Immature natural killer cell (primary cell): ENCODE results near the gene ADAMTS19. TPM values are rescaled to one million over a fixed set of nuclear protein-coding genes. Genes with fewer than 3 reads are reported as not detected.

ENCODE experiments used
- DNase-seq, 3 donors: peaks; one replicate each; pipeline ENCODE4 v3.0.0; 2022; ENCODE audit warnings: mixed read lengths in 1 of 3
- H3K27ac Mint-ChIP-seq, 6 donors: one replicate each; pipeline ENCODE4 v1.8.0; 2020; ENCODE audit warnings: mixed read lengths in 6 of 6, mild to moderate bottlenecking in 5 of 6, inconsistent platforms in 4 of 6, moderate library complexity in 3 of 6
- H3K27me3 Mint-ChIP-seq, 3 donors: one replicate each; pipeline ENCODE4 v1.8.0; 2020 to 2021; ENCODE audit warnings: low read depth in 3 of 3, mild to moderate bottlenecking in 3 of 3, mixed read lengths in 3 of 3, moderate library complexity in 3 of 3, inconsistent platforms in 1 of 3
- H3K36me3 Mint-ChIP-seq, 3 donors: one replicate each; pipeline ENCODE4 v1.8.0; 2020; ENCODE audit warnings: mixed read lengths in 3 of 3, inconsistent platforms in 2 of 3, mild to moderate bottlenecking in 2 of 3
- H3K4me1 Mint-ChIP-seq, 2 donors: one replicate each; pipeline ENCODE4 v1.8.0; 2020; ENCODE audit warnings: inconsistent platforms in 2 of 2, mild to moderate bottlenecking in 2 of 2, mixed read lengths in 2 of 2, moderate library complexity in 1 of 2
- H3K4me3 Mint-ChIP-seq, 5 donors: one replicate each; pipeline ENCODE4 v1.8.0; 2020; ENCODE audit warnings: mild to moderate bottlenecking in 5 of 5, mixed read lengths in 5 of 5, inconsistent platforms in 3 of 5, moderate library complexity in 3 of 5
- H3K9me3 Mint-ChIP-seq, 6 donors: one replicate each; pipeline ENCODE4 v1.8.0; 2020; ENCODE audit warnings: mild to moderate bottlenecking in 6 of 6, mixed read lengths in 6 of 6, inconsistent platforms in 4 of 6, moderate library complexity in 3 of 6
- polyA plus RNA-seq, 3 donors: library from polyadenylated mRNA; unstranded; fragments of 300-500 nt; fragmentation: Illumina TruSeq; gene quantifications; one replicate each; pipeline ENCODE4 v1.2.3, GENCODE V29; 2021

Gene ADAMTS19
- polyA plus RNA-seq, 3 donors from 2014 or later: not detected

DNA sequence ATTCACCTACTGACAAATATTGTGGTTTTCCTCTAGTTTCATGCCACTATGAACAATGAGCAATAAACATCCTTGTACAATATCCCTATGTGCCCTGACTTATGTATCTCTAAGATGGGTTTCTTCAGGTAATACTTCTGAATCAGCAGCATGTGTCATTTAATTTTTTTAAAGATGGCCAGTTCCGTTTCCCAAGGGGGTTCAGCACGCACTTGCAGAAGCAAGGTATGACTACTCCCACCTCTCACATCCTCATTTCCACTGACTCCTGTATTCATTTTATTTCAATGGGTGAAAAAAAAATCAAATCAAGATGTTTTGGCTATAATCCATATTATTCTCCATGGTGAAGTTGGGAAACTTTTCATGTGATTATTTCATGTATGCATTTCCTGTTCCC lies 14.7 kb upstream of the ADAMTS19 start:
- Mint-ChIP-seq H3K4me1 (no peaks in the 10 kb centered on the region), H3K27me3 (no peaks in the 10 kb centered on the region), H3K27ac (no peak overlapping the region), H3K4me3 (no peak overlapping the region), H3K36me3 (no peaks in the 10 kb centered on the region), H3K9me3 (peaks cover 1 to 40% (median 3%) of the 10 kb centered on the region in 6 donors)
- no peak for DNase-seq

DNA sequence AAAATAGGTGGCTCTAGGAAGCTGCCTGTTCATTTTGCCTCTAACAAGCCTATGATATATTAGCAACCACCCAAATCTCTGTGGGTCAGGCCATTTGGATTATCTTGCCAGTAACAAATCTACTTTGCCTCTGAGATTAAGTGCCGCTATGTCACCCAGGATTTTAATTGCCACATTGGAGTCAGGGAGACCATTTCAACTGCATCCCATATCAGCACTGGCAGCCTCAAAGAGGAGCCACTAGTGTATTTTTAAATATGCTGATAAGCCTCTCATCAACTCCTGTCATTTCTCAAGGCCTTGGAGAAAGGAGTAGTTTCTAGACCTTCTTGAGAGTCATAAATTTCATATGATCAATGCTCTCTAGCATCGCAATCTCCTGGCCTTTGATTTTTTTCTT lies 12.1 kb upstream of the ADAMTS19 start:
- H3K9me3 Mint-ChIP-seq: peaks cover 4 to 39% (median 5%) of the 10 kb centered on the region in 6 donors
- no peak overlapping the region for H3K27ac Mint-ChIP-seq
- H3K36me3 Mint-ChIP-seq: no peaks in the 10 kb centered on the region
- H3K27me3 Mint-ChIP-seq: no peaks in the 10 kb centered on the region
- no peaks in the 10 kb centered on the region for H3K4me1 Mint-ChIP-seq
- no peak overlapping the region for H3K4me3 Mint-ChIP-seq
- no peak for DNase-seq

DNA sequence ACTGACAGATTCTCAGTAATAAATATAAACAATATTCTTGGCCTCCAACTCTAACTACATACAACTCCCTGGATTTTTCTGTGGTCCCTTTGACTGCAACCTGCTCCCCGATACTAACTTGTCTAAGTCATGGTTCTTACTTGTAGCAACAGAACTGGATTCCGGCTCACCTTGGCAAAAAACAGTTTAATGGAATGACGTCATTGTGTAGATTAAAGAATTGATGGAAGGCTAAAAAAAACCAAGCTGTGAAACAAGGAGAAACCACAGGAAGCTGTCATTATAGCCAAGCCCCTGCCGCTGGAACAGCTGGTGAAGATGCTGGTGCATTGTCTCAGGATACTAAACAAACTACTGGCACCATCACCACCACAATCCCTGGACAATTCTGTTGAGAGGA lies 11.4 kb upstream of the ADAMTS19 start:
- DNase-seq: no peak
- Mint-ChIP-seq H3K9me3 (peaks cover 4 to 39% (median 5%) of the 10 kb centered on the region in 6 donors), H3K4me1 (no peaks in the 10 kb centered on the region), H3K27me3 (no peaks in the 10 kb centered on the region), H3K27ac (no peak overlapping the region), H3K4me3 (no peak overlapping the region), H3K36me3 (no peaks in the 10 kb centered on the region)

DNA sequence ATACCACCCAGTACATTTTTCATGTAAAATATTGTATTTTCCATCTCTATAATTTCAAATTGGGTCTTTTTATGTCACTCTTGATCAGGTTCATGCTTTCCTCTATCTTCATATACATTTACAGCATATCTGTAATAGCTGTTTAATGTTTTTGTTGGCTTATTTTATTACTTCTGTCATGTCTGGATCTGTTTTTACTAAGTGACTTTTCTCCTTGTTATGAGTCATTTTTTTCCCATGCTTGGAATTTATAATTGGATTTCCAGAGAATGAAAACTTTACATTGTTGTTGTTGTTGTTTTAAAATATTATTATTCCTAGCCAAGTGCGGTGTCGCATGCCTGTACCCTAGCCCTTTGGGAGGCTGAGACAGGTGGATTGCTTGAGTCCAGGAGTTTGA lies 5.6 kb upstream of the ADAMTS19 start:
- no peak for DNase-seq
- peaks cover 0 to 5% (median 4%) of the 10 kb centered on the region in 3 donors for H3K27me3 Mint-ChIP-seq
- H3K4me1 Mint-ChIP-seq: no peaks in the 10 kb centered on the region
- H3K27ac Mint-ChIP-seq: no peak overlapping the region
- no peak overlapping the region for H3K4me3 Mint-ChIP-seq
- H3K36me3 Mint-ChIP-seq: no peaks in the 10 kb centered on the region
- H3K9me3 Mint-ChIP-seq: peaks cover 5 to 30% (median 17%) of the 10 kb centered on the region in 6 donors

DNA sequence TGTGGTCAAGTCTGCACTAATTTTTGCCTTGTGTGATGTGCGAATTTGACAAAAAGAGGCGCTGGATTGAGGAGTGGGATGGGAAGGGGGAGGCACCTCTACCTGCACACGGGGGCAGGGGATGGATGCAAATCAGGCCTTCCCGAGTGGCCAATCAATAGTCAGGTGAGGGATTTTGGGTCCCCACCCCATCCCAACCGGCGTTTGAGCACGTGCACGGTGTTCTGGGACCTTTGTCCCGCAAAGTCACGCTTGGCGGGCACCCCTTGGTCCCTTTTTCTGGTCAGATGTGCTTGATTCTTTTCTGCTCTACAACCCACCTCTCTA lies 685 bp upstream of the ADAMTS19 start:
- Mint-ChIP-seq H3K4me3 (no peak overlapping the region), H3K27ac (no peak overlapping the region), H3K4me1 (peaks cover 4 to 8% of the 10 kb centered on the region in 2 donors), H3K36me3 (peaks cover 0 to 3% (median 0%) of the 10 kb centered on the region in 3 donors), H3K27me3 (peaks cover 6 to 12% (median 11%) of the 10 kb centered on the region in 3 donors), H3K9me3 (peaks cover 8 to 41% (median 25%) of the 10 kb centered on the region in 6 donors)
- no peak for DNase-seq

DNA sequence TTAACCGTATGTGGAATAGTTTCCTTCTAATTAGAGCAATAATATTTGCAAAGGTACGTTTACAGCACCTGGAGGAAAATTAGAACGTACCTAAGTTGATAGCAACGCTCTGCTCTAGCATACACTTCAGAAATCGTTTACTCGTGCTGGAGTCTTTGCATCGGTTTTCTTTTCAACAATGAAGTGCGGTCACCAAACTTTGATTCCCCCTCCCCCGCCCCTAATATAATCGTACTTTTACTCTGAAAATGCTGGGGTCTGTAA lies 506 bp downstream of the ADAMTS19 start:
- Mint-ChIP-seq H3K27ac (no peak overlapping the region), H3K9me3 (peaks cover 8 to 41% (median 24%) of the 10 kb centered on the region in 6 donors), H3K36me3 (peaks cover 0 to 3% (median 0%) of the 10 kb centered on the region in 3 donors), H3K4me3 (peak overlapping the region in 1 of 5 donors; percentile 23), H3K4me1 (peaks cover 4 to 8% of the 10 kb centered on the region in 2 donors), H3K27me3 (peaks cover 6 to 12% (median 9%) of the 10 kb centered on the region in 3 donors)
- DNase-seq: no peak

DNA sequence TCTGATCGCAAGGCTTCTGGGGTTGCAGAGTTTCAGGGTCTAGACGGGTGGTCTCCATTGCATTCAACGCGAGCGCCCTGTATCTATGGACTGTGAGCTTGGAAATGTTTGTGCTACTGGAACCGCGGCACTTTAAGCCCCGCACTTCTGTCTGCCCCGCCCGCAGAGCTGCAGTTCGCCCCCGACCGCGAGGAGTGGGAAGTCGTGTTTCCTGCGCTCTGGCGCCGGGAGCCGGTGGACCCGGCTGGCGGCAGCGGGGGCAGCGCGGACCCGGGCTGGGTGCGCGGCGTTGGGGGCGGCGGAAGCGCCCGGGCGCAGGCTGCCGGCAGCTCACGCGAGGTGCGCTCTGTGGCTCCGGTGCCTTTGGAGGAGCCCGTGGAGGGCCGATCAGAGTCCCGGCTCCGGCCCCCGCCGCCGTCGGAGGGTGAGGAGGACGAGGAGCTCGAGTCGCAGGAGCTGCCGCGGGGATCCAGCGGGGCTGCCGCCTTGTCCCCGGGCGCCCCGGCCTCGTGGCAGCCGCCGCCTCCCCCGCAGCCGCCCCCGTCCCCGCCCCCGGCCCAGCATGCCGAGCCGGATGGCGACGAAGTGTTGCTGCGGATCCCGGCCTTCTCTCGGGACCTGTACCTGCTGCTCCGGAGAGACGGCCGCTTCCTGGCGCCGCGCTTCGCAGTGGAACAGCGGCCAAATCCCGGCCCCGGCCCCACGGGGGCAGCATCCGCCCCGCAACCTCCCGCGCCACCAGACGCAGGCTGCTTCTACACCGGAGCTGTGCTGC lies 1.0 kb downstream of the ADAMTS19 start:
- no peak overlapping the region for H3K27ac Mint-ChIP-seq
- DNase-seq: no peak
- H3K27me3 Mint-ChIP-seq: peaks cover 6 to 12% (median 9%) of the 10 kb centered on the region in 3 donors
- H3K36me3 Mint-ChIP-seq: peaks cover 0 to 3% (median 0%) of the 10 kb centered on the region in 3 donors
- H3K4me3 Mint-ChIP-seq: no peak overlapping the region
- peaks cover 4 to 8% of the 10 kb centered on the region in 2 donors for H3K4me1 Mint-ChIP-seq
- H3K9me3 Mint-ChIP-seq: peaks cover 8 to 46% (median 24%) of the 10 kb centered on the region in 6 donors

DNA sequence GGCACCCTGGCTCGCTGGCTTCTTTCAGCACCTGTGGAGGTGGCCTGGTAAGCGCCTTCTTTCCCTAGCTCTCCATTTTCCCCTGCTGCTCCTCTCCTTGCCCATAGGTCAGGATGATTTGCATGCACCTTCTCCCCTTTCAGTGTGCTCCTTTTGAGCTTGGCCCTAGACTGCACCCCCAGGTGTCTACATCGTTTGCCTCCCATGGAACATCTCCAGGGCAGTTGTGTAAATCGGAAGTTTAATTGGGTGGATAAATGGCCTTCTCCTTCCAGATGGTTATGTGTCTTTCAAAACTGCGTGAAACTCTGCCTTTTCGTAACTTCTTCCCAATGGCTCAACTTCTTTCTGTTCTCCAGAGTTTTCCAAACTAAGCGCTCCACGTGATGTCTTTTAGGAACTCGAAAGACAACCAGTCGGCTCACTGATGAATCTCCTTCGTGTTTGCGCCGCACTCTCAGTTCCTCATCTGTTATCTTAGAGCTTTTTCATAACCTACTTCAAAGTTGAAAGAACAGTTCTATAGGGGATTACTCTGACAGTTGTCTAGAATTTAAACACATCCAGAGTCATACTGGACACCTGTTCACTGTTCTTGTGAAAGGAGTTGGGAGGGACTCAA lies 1.7 kb downstream of the ADAMTS19 start:
- Mint-ChIP-seq H3K36me3 (peaks cover 0 to 3% (median 0%) of the 10 kb centered on the region in 3 donors), H3K27ac (no peak overlapping the region), H3K4me3 (peak overlapping the region in 1 of 5 donors; percentile 40), H3K4me1 (peaks cover 4 to 8% of the 10 kb centered on the region in 2 donors), H3K27me3 (peaks cover 6 to 12% (median 9%) of the 10 kb centered on the region in 3 donors), H3K9me3 (peaks cover 6 to 41% (median 23%) of the 10 kb centered on the region in 6 donors)
- no peak for DNase-seq

DNA sequence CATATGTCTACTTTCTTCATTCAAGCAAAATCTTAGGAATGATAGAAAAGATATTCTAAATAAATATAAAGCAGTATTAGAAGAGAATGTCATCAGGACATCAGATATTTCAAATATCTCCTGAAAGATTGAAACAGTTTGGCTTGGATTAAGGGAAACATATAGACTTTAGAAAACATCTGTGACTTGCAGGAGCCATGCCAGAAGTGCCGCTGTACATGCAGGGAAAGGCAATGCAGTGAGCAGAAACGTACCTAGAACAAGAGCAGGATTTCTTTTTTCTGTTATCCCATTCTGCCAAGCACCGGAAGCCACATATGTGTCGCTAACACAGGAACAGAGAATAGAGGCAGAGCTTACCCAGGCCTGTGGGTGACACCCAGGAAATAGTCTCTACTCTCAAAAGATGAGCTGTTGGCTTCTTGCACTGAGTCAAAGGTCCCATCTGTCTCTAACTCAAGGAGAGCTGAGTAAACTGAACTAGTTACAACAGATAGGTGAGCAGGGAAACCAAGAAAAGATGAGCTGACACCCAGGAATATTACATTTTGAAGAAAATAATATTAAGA lies 5.8 kb downstream of the ADAMTS19 start:
- peaks cover under 1 to 21% (median 9%) of the 10 kb centered on the region in 6 donors for H3K9me3 Mint-ChIP-seq
- DNase-seq: no peak
- H3K27me3 Mint-ChIP-seq: peaks cover 3 to 7% (median 3%) of the 10 kb centered on the region in 3 donors
- no peak overlapping the region for H3K27ac Mint-ChIP-seq
- peaks cover 4 to 8% of the 10 kb centered on the region in 2 donors for H3K4me1 Mint-ChIP-seq
- H3K36me3 Mint-ChIP-seq: peaks cover 0 to 3% (median 0%) of the 10 kb centered on the region in 3 donors
- H3K4me3 Mint-ChIP-seq: no peak overlapping the region

DNA sequence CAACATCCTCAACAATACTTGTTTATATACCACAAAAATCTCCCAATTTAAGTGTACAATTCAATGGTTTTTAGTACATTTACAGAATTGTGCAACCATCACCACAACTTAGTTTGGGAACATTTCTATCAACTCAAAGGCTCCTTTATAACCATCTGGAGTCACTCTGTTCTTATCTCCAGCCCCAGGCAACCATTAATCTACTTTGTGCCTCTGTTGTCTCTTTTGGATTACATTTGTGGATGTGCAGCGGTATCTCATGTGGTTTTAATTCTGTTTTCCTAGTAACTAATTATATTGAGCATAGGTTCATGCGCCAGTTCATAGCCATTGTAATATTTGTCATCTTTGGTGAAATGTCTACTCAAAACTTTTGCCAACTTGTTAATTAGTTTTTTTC lies 14.4 kb downstream of the ADAMTS19 start:
- no peak overlapping the region for H3K27ac Mint-ChIP-seq
- H3K4me3 Mint-ChIP-seq: no peak overlapping the region
- H3K27me3 Mint-ChIP-seq: no peaks in the 10 kb centered on the region

DNA sequence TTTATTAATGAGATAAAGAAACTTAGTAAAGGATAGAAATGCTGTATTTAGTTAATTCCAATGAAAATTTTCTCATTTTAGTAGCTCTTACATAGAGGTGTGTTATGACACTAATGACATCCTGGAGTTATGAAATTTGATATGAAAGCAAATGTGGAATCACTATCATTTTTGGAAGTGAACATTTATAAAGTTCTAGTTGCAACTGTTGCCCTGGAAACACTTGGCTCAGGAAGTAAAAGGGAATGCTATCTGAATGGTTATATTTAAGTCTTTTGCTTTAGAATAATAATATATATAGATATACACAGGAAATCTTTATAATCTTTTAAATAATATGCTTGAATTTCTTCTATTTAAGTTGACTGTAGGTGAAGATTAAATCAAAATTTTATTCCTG lies 16.7 kb downstream of the ADAMTS19 start:
- H3K27me3 Mint-ChIP-seq: no peaks in the 10 kb centered on the region
- no peak overlapping the region for H3K27ac Mint-ChIP-seq
- H3K36me3 Mint-ChIP-seq: no peaks in the 10 kb centered on the region
- DNase-seq: no peak
- no peaks in the 10 kb centered on the region for H3K4me1 Mint-ChIP-seq
- no peak overlapping the region for H3K4me3 Mint-ChIP-seq
- peaks cover 0 to 9% (median 2%) of the 10 kb centered on the region in 6 donors for H3K9me3 Mint-ChIP-seq

More for the DNA sequence above, 14.4 kb downstream of the ADAMTS19 start:
- DNase-seq: no peak
- H3K4me1 Mint-ChIP-seq: no peaks in the 10 kb centered on the region
- H3K36me3 Mint-ChIP-seq: no peaks in the 10 kb centered on the region
- H3K9me3 Mint-ChIP-seq: peaks cover 0 to 8% (median under 1%) of the 10 kb centered on the region in 6 donors

DNA sequence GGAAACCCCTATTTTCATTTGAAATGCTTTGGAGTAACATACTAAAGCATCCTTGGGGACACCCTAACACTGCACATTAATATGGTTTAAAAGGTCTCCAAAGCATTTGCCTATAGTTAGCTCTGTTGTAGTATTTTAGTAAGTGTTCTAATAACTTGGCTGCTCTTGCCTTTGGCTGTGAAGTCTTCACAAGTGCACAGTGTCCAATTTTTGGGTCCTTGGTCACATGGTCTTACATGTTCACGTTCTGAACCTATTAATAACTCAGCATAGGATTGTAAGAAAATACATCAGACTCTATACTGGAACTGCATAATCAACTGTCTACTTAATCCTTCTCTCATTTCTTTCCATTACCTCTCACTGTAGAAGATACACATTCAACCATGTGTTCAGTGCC lies 17.4 kb downstream of the ADAMTS19 start:
- no peaks in the 10 kb centered on the region for H3K36me3 Mint-ChIP-seq
- H3K9me3 Mint-ChIP-seq: peaks cover 0 to 16% (median 2%) of the 10 kb centered on the region in 6 donors
- DNase-seq: no peak
- no peak overlapping the region for H3K4me3 Mint-ChIP-seq
- no peaks in the 10 kb centered on the region for H3K27me3 Mint-ChIP-seq
- no peaks in the 10 kb centered on the region for H3K4me1 Mint-ChIP-seq
- H3K27ac Mint-ChIP-seq: no peak overlapping the region

DNA sequence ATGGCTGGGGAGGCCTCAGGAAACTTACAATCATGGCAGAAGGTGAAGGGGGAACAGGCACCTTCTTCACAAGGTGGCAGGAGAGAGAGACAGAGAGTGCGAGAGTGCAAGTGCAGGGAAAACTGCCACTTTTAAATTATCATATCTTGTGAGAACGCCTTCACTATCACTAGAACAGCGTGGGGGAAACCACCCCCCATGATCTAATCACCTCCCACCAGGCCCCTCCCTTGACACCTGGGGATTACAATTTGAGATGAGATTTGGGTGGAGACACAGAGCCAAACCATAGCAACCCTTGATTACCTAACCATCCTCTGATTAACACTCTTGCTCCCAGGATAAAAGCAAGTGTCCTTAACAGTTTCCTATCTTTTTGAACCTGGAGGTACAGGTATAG lies 21.1 kb downstream of the ADAMTS19 start:
- H3K9me3 Mint-ChIP-seq: peaks cover 0 to 14% (median 3%) of the 10 kb centered on the region in 6 donors
- no peak overlapping the region for H3K4me3 Mint-ChIP-seq
- no peaks in the 10 kb centered on the region for H3K36me3 Mint-ChIP-seq
- H3K27ac Mint-ChIP-seq: no peak overlapping the region
- no peaks in the 10 kb centered on the region for H3K4me1 Mint-ChIP-seq
- no peak for DNase-seq
- H3K27me3 Mint-ChIP-seq: no peaks in the 10 kb centered on the region

DNA sequence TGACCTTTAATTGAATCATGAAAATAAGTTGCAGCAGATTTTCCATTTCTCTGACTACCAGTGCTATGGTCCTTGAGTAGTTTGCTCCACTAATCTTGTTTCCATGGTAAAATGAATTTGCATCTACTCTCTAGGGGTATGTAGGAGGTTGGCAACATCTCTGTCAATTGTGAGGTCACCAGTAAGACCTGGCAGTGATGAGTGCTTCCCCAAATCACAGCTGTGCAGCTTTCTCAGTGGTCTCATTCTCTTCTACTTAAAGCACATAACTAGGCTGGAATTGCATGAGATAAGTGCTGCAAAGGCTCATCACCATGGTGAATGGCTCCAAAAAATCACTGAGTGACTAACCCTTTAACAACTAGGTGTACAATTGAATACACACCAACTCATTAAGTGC lies 36.3 kb downstream of the ADAMTS19 start:
- peaks cover 0 to 2% (median 1%) of the 10 kb centered on the region in 3 donors for H3K27me3 Mint-ChIP-seq
- no peaks in the 10 kb centered on the region for H3K4me1 Mint-ChIP-seq
- no peak overlapping the region for H3K27ac Mint-ChIP-seq
- DNase-seq: no peak
- no peaks in the 10 kb centered on the region for H3K36me3 Mint-ChIP-seq
- no peak overlapping the region for H3K4me3 Mint-ChIP-seq
- peaks cover 4 to 29% (median 7%) of the 10 kb centered on the region in 6 donors for H3K9me3 Mint-ChIP-seq
